Measurements from ENCODE around the gene S1PR1. TPM values are rescaled to one million over a fixed set of nuclear protein-coding genes. Genes with fewer than 3 reads are reported as not detected.
"Not testable (repeated sequence)": the region's sequence is repeated elsewhere in the genome, so short reads cannot be mapped to it uniquely, and the experiment has no call there.

S1PR1 gene
- polyA plus RNA-seq, 2 donors: 2.4 to 6.0 TPM

- WGBS, 2 donors: 89 to 92% methylated on average over 1 of the region's 1 CpG
Measured at GRCh38 chr1:101199637-101199982, 37.2 kb upstream of the S1PR1 start.

GRCh38 chr1:101200513-101200912, 36.3 kb upstream of the S1PR1 start:
- WGBS, 2 donors: 64 to 79% methylated on average over 2 of the region's 2 CpGs
- H3K4me3 ChIP-seq (ENCODE audit: low read depth in 1 of 2, low read length in 2 of 2): no peak overlapping the region
- H3K27me3 ChIP-seq (ENCODE audit: control insufficient read depth in 1 of 2, insufficient read depth in 2 of 2, low read length in 2 of 2): no peaks in the 10 kb centered on the region

More at GRCh38 chr1:101199637-101199982, 37.2 kb upstream of the S1PR1 start:
- H3K27ac ChIP-seq (ENCODE audit: low read depth in 2 of 2, low read length in 1 of 2): no peak overlapping the region
- H3K4me3 ChIP-seq (ENCODE audit: low read depth in 1 of 2, low read length in 2 of 2): no peak overlapping the region
- no peaks in the 10 kb centered on the region for H3K27me3 ChIP-seq (ENCODE audit: control insufficient read depth in 1 of 2, insufficient read depth in 2 of 2, low read length in 2 of 2)
- H3K9me3 ChIP-seq (ENCODE audit: control insufficient read depth in 2 of 2, insufficient read depth in 1 of 2, low read depth in 1 of 2, low read length in 1 of 2): no peaks in the 10 kb centered on the region
- H3K36me3 ChIP-seq (ENCODE audit: control insufficient read depth in 2 of 2, insufficient read depth in 2 of 2, low read length in 1 of 2): no peaks in the 10 kb centered on the region
- H3K4me1 ChIP-seq (ENCODE audit: control insufficient read depth in 2 of 2, insufficient read depth in 2 of 2, low read length in 1 of 2): no peaks in the 10 kb centered on the region

GRCh38 chr1:101203820-101204540, 32.8 kb upstream of the S1PR1 start:
- H3K27me3 ChIP-seq (ENCODE audit: control insufficient read depth in 1 of 2, insufficient read depth in 2 of 2, low read length in 2 of 2): no peaks in the 10 kb centered on the region
- H3K4me3 ChIP-seq (ENCODE audit: low read depth in 1 of 2, low read length in 2 of 2): no peak overlapping the region
- H3K36me3 ChIP-seq (ENCODE audit: control insufficient read depth in 2 of 2, insufficient read depth in 2 of 2, low read length in 1 of 2): no peaks in the 10 kb centered on the region
- no peak overlapping the region for H3K27ac ChIP-seq (ENCODE audit: low read depth in 2 of 2, low read length in 1 of 2)
- peaks cover 0 to 2% of the 10 kb centered on the region in 2 donors for H3K9me3 ChIP-seq (ENCODE audit: control insufficient read depth in 2 of 2, insufficient read depth in 1 of 2, low read depth in 1 of 2, low read length in 1 of 2)
- 66 to 68% methylated on average over 6 of the region's 6 CpGs for WGBS, 2 donors
- no peaks in the 10 kb centered on the region for H3K4me1 ChIP-seq (ENCODE audit: control insufficient read depth in 2 of 2, insufficient read depth in 2 of 2, low read length in 1 of 2)

More at GRCh38 chr1:101200513-101200912, 36.3 kb upstream of the S1PR1 start:
- H3K4me1 ChIP-seq (ENCODE audit: control insufficient read depth in 2 of 2, insufficient read depth in 2 of 2, low read length in 1 of 2): no peaks in the 10 kb centered on the region
- no peaks in the 10 kb centered on the region for H3K36me3 ChIP-seq (ENCODE audit: control insufficient read depth in 2 of 2, insufficient read depth in 2 of 2, low read length in 1 of 2)
- H3K9me3 ChIP-seq (ENCODE audit: control insufficient read depth in 2 of 2, insufficient read depth in 1 of 2, low read depth in 1 of 2, low read length in 1 of 2): no peaks in the 10 kb centered on the region
- H3K27ac ChIP-seq (ENCODE audit: low read depth in 2 of 2, low read length in 1 of 2): no peak overlapping the region

GRCh38 chr1:101205457-101205856, 31.4 kb upstream of the S1PR1 start:
- H3K27ac ChIP-seq (ENCODE audit: low read depth in 2 of 2, low read length in 1 of 2): no peak overlapping the region
- no peak overlapping the region for H3K4me3 ChIP-seq (ENCODE audit: low read depth in 1 of 2, low read length in 2 of 2)
- H3K36me3 ChIP-seq (ENCODE audit: control insufficient read depth in 2 of 2, insufficient read depth in 2 of 2, low read length in 1 of 2): no peaks in the 10 kb centered on the region
- H3K9me3 ChIP-seq (ENCODE audit: control insufficient read depth in 2 of 2, insufficient read depth in 1 of 2, low read depth in 1 of 2, low read length in 1 of 2): peaks cover 0 to 2% of the 10 kb centered on the region in 2 donors
- H3K27me3 ChIP-seq (ENCODE audit: control insufficient read depth in 1 of 2, insufficient read depth in 2 of 2, low read length in 2 of 2): no peaks in the 10 kb centered on the region
- H3K4me1 ChIP-seq (ENCODE audit: control insufficient read depth in 2 of 2, insufficient read depth in 2 of 2, low read length in 1 of 2): no peaks in the 10 kb centered on the region

- WGBS, 2 donors: 83 to 90% methylated on average over 4 of the region's 4 CpGs
- not testable (repeated sequence) for H3K27ac ChIP-seq (ENCODE audit: low read depth in 2 of 2, low read length in 1 of 2); H3K9me3 ChIP-seq (ENCODE audit: control insufficient read depth in 2 of 2, insufficient read depth in 1 of 2, low read depth in 1 of 2, low read length in 1 of 2); H3K36me3 ChIP-seq (ENCODE audit: control insufficient read depth in 2 of 2, insufficient read depth in 2 of 2, low read length in 1 of 2); H3K27me3 ChIP-seq (ENCODE audit: control insufficient read depth in 1 of 2, insufficient read depth in 2 of 2, low read length in 2 of 2); H3K4me3 ChIP-seq (ENCODE audit: low read depth in 1 of 2, low read length in 2 of 2); H3K4me1 ChIP-seq (ENCODE audit: control insufficient read depth in 2 of 2, insufficient read depth in 2 of 2, low read length in 1 of 2)
Measured at GRCh38 chr1:101206139-101206538, 30.7 kb upstream of the S1PR1 start.

GRCh38 chr1:101207271-101207670, 29.5 kb upstream of the S1PR1 start:
- not testable (repeated sequence) for H3K27ac ChIP-seq (ENCODE audit: low read depth in 2 of 2, low read length in 1 of 2); H3K4me1 ChIP-seq (ENCODE audit: control insufficient read depth in 2 of 2, insufficient read depth in 2 of 2, low read length in 1 of 2); H3K27me3 ChIP-seq (ENCODE audit: control insufficient read depth in 1 of 2, insufficient read depth in 2 of 2, low read length in 2 of 2); H3K36me3 ChIP-seq (ENCODE audit: control insufficient read depth in 2 of 2, insufficient read depth in 2 of 2, low read length in 1 of 2); H3K9me3 ChIP-seq (ENCODE audit: control insufficient read depth in 2 of 2, insufficient read depth in 1 of 2, low read depth in 1 of 2, low read length in 1 of 2); H3K4me3 ChIP-seq (ENCODE audit: low read depth in 1 of 2, low read length in 2 of 2)
- WGBS, 2 donors: 92 to 95% methylated on average over 9 of the region's 9 CpGs

- Histone ChIP-seq H3K27ac (ENCODE audit: low read depth in 2 of 2, low read length in 1 of 2) (no peak overlapping the region), H3K36me3 (ENCODE audit: control insufficient read depth in 2 of 2, insufficient read depth in 2 of 2, low read length in 1 of 2) (no peaks in the 10 kb centered on the region), H3K9me3 (ENCODE audit: control insufficient read depth in 2 of 2, insufficient read depth in 1 of 2, low read depth in 1 of 2, low read length in 1 of 2) (peaks cover 0 to 2% of the 10 kb centered on the region in 2 donors), H3K4me1 (ENCODE audit: control insufficient read depth in 2 of 2, insufficient read depth in 2 of 2, low read length in 1 of 2) (no peaks in the 10 kb centered on the region), H3K4me3 (ENCODE audit: low read depth in 1 of 2, low read length in 2 of 2) (no peak overlapping the region), H3K27me3 (ENCODE audit: control insufficient read depth in 1 of 2, insufficient read depth in 2 of 2, low read length in 2 of 2) (no peaks in the 10 kb centered on the region)
- 56 to 67% methylated on average over 2 of the region's 2 CpGs for WGBS, 2 donors
Measured at GRCh38 chr1:101207891-101208290, 28.9 kb upstream of the S1PR1 start.

GRCh38 chr1:101215363-101216011, 21.3 kb upstream of the S1PR1 start:
- no peak overlapping the region for H3K4me3 ChIP-seq (ENCODE audit: low read depth in 1 of 2, low read length in 2 of 2)
- no peaks in the 10 kb centered on the region for H3K36me3 ChIP-seq (ENCODE audit: control insufficient read depth in 2 of 2, insufficient read depth in 2 of 2, low read length in 1 of 2)
- WGBS, 2 donors: 81 to 91% methylated on average over 6 of the region's 6 CpGs
- peaks cover 0 to 4% of the 10 kb centered on the region in 2 donors for H3K4me1 ChIP-seq (ENCODE audit: control insufficient read depth in 2 of 2, insufficient read depth in 2 of 2, low read length in 1 of 2)
- H3K9me3 ChIP-seq (ENCODE audit: control insufficient read depth in 2 of 2, insufficient read depth in 1 of 2, low read depth in 1 of 2, low read length in 1 of 2): no peaks in the 10 kb centered on the region
- H3K27ac ChIP-seq (ENCODE audit: low read depth in 2 of 2, low read length in 1 of 2): no peak overlapping the region
- no peaks in the 10 kb centered on the region for H3K27me3 ChIP-seq (ENCODE audit: control insufficient read depth in 1 of 2, insufficient read depth in 2 of 2, low read length in 2 of 2)

GRCh38 chr1:101216623-101217022, 20.2 kb upstream of the S1PR1 start:
- Histone ChIP-seq H3K27ac (ENCODE audit: low read depth in 2 of 2, low read length in 1 of 2) (no peak overlapping the region), H3K9me3 (ENCODE audit: control insufficient read depth in 2 of 2, insufficient read depth in 1 of 2, low read depth in 1 of 2, low read length in 1 of 2) (no peaks in the 10 kb centered on the region), H3K4me3 (ENCODE audit: low read depth in 1 of 2, low read length in 2 of 2) (no peak overlapping the region), H3K4me1 (ENCODE audit: control insufficient read depth in 2 of 2, insufficient read depth in 2 of 2, low read length in 1 of 2) (peaks cover 0 to 4% of the 10 kb centered on the region in 2 donors), H3K27me3 (ENCODE audit: control insufficient read depth in 1 of 2, insufficient read depth in 2 of 2, low read length in 2 of 2) (no peaks in the 10 kb centered on the region), H3K36me3 (ENCODE audit: control insufficient read depth in 2 of 2, insufficient read depth in 2 of 2, low read length in 1 of 2) (no peaks in the 10 kb centered on the region)
- WGBS, 2 donors: 30 to 39% methylated on average over 2 of the region's 2 CpGs

GRCh38 chr1:101217148-101217547, 19.7 kb upstream of the S1PR1 start:
- Histone ChIP-seq H3K36me3 (ENCODE audit: control insufficient read depth in 2 of 2, insufficient read depth in 2 of 2, low read length in 1 of 2) (no peaks in the 10 kb centered on the region), H3K27me3 (ENCODE audit: control insufficient read depth in 1 of 2, insufficient read depth in 2 of 2, low read length in 2 of 2) (no peaks in the 10 kb centered on the region), H3K4me1 (ENCODE audit: control insufficient read depth in 2 of 2, insufficient read depth in 2 of 2, low read length in 1 of 2) (peaks cover 0 to 4% of the 10 kb centered on the region in 2 donors), H3K4me3 (ENCODE audit: low read depth in 1 of 2, low read length in 2 of 2) (no peak overlapping the region), H3K9me3 (ENCODE audit: control insufficient read depth in 2 of 2, insufficient read depth in 1 of 2, low read depth in 1 of 2, low read length in 1 of 2) (no peaks in the 10 kb centered on the region), H3K27ac (ENCODE audit: low read depth in 2 of 2, low read length in 1 of 2) (no peak overlapping the region)
- 71 to 74% methylated on average over 3 of the region's 3 CpGs for WGBS, 2 donors
